GM06990 (cell line): ENCODE measurements around the gene TRIM10.

Experiments used
- DNase-seq: peaks from one replicate; pipeline ENCODE4 v3.0.0-alpha.2; 2011; ENCODE audit not compliant: insufficient read length; ENCODE audit errors: extremely low read depth
- H3K27me3 ChIP-seq: replicated peaks from 2 replicates; pipeline ENCODE4 v1.6.0; 2011; ENCODE audit warnings: low read length; ENCODE audit not compliant: control insufficient read depth, insufficient read depth
- H3K36me3 ChIP-seq: 2 replicates; pipeline ENCODE4 v1.5.1; 2011; ENCODE audit warnings: low read length; ENCODE audit not compliant: control insufficient read depth, insufficient read depth
- H3K4me3 ChIP-seq: replicated peaks from 2 replicates; pipeline ENCODE4 v1.5.1; 2011; ENCODE audit warnings: low read depth, mild to moderate bottlenecking, control low read depth, low read length
- CTCF ChIP-seq: IDR thresholded peaks from 2 replicates; pipeline ENCODE4 v1.5.1; 2011; ENCODE audit warnings: low read length, control low read depth, mild to moderate bottlenecking, inconsistent platforms; ENCODE audit not compliant: insufficient read depth, poor library complexity, severe bottlenecking

TRIM10 gene

GRCh38 chr6:30160785-30161531, at the start of gene TRIM10:
TRIM10 (minus strand) TSS chr6:30161211; CDS start chr6:30160858, 353 bp downstream.
- DNase-seq, result no peak
- no peak for TF ChIP-seq CTCF
- Histone ChIP-seq H3K4me3 (no peak within 1 kb of the TSS), H3K36me3 (no peaks in the 10 kb centered on the region), H3K27me3 (no peaks in the 10 kb centered on the region)

- no peak for TF ChIP-seq CTCF
- no peak overlapping the region for H3K4me3 ChIP-seq
- H3K27me3 ChIP-seq, result no peaks in the 10 kb centered on the region
- no peak for DNase-seq
- H3K36me3 ChIP-seq, result peaks cover 4% of the 10 kb centered on the region
These were observed 46.7 kb upstream of the TRIM10 start for GRCh38 chr6:30207619-30208295.

GRCh38 chr6:30206799-30207618, 46.0 kb upstream of the TRIM10 start:
- no peak for TF ChIP-seq CTCF
- DNase-seq, result no peak
- Histone ChIP-seq H3K27me3 (no peaks in the 10 kb centered on the region), H3K4me3 (no peak overlapping the region), H3K36me3 (peaks cover 4% of the 10 kb centered on the region)

- DNase-seq, result no peak
- TF ChIP-seq CTCF, result no peak
- Histone ChIP-seq H3K36me3 (peaks cover 4% of the 10 kb centered on the region), H3K4me3 (no peak overlapping the region), H3K27me3 (no peaks in the 10 kb centered on the region)
These were observed 45.1 kb upstream of the TRIM10 start for GRCh38 chr6:30206152-30206551.

- DNase-seq, result no peak
- peaks cover 9% of the 10 kb centered on the region for H3K36me3 ChIP-seq
- no peak overlapping the region for H3K4me3 ChIP-seq
- H3K27me3 ChIP-seq, result no peaks in the 10 kb centered on the region
- no peak for TF ChIP-seq CTCF
These were observed 43.1 kb upstream of the TRIM10 start for GRCh38 chr6:30204116-30204515.
